Natural killer cell (primary cell): ENCODE data around the gene SLC1A4. TPM values are rescaled to one million over a fixed set of nuclear protein-coding genes. Genes with fewer than 3 reads are reported as not detected.

Experiments
- ATAC-seq, 3 donors: fragments of 150-1000 bp in 2 of 3; fragments of 200-7000 bp in 1 of 3; cut with Tn5 transposase; 1 replicate in 1 of 3; 2 replicates in 2 of 3; pipeline ENCODE4 v1.10.0; 2021; ENCODE audit warnings: mild to moderate bottlenecking in 2 of 3, moderate library complexity in 2 of 3
- DNase-seq, 2 donors: peaks; one replicate each; pipeline versions ENCODE4 v3.0.0 to v3.0.0-alpha.2; 2013 to 2021; ENCODE audit warnings: mixed read lengths in 1 of 2
- H3K27ac ChIP-seq: one replicate; pipeline ENCODE4 v1.5.1; 2013; ENCODE audit warnings: mild to moderate bottlenecking, low read length
- H3K27me3 ChIP-seq: one replicate; pipeline ENCODE4 v1.6.1; 2013; ENCODE audit warnings: low read length; ENCODE audit not compliant: control insufficient read depth, insufficient read depth
- H3K36me3 ChIP-seq: one replicate; pipeline ENCODE4 v1.6.1; 2013; ENCODE audit warnings: low read length; ENCODE audit not compliant: control insufficient read depth, insufficient read depth
- H3K4me1 ChIP-seq: one replicate; pipeline ENCODE4 v1.6.1; 2013; ENCODE audit warnings: low read length; ENCODE audit not compliant: control insufficient read depth, insufficient read depth
- H3K4me3 ChIP-seq: one replicate; pipeline ENCODE4 v1.5.1; 2013; ENCODE audit warnings: low read length
- H3K9me3 ChIP-seq: one replicate; pipeline ENCODE4 v1.6.1; 2013; ENCODE audit warnings: low read length; ENCODE audit not compliant: control insufficient read depth, insufficient read depth
- H3K27ac Mint-ChIP-seq, 2 donors: one replicate each; pipeline ENCODE4 v1.8.0; 2022; ENCODE audit warnings: mild to moderate bottlenecking in 2 of 2, mixed read lengths in 2 of 2, moderate library complexity in 1 of 2
- H3K27me3 Mint-ChIP-seq, 2 donors: one replicate each; pipeline ENCODE4 v1.8.0; 2022; ENCODE audit warnings: low read depth in 2 of 2, mixed read lengths in 2 of 2
- H3K36me3 Mint-ChIP-seq: one replicate; pipeline ENCODE4 v1.8.0; 2022; ENCODE audit warnings: mixed read lengths
- H3K4me1 Mint-ChIP-seq, 2 donors: one replicate each; pipeline ENCODE4 v1.8.0; 2022; ENCODE audit warnings: mixed read lengths in 2 of 2
- H3K4me3 Mint-ChIP-seq: one replicate; pipeline ENCODE4 v1.8.0; 2022; ENCODE audit warnings: mild to moderate bottlenecking, moderate library complexity, mixed read lengths
- H3K9me3 Mint-ChIP-seq, 2 donors: one replicate each; pipeline ENCODE4 v1.8.0; 2022; ENCODE audit warnings: mixed read lengths in 2 of 2
- CTCF ChIP-seq: fragments of 200-600 bp; IDR thresholded peaks from one replicate; pipeline ENCODE4 v1.8.0; 2022; ENCODE audit warnings: antibody characterized with exemption
- WGBS: methylation state at CpG from one replicate; pipeline ENCODE4 v1.1.7; 2013; ENCODE audit warnings: missing lambda C conversion rate; ENCODE audit not compliant: insufficient coverage; 5-methylcytosine and 5-hydroxymethylcytosine counted together
- intact Hi-C: fragments of 100-400 bp; cut with micrococcal nuclease; formaldehyde crosslinking; loops from one replicate; pipeline ENCODE4 v1.14.2; 2022
- total RNA-seq, 4 donors: library from RNA; stranded (reverse); fragments of 120-200 nt in 1 of 4; gene quantifications; one replicate each; pipeline versions ENCODE4 v1.2.3 to v1.2.4, GENCODE V29; 2013 to 2022

Gene SLC1A4
- total RNA-seq, 3 donors from 2014 or later (not counting 1 experiment from before 2014, with no cell fraction given): 3.9 to 13.8 (median 5.6) TPM

- WGBS: under 1% methylated on average over 99 of the region's 99 CpGs
- peak within 1 kb of the TSS; percentile 86 to 93 for H3K27ac Mint-ChIP-seq
- peak; percentile 59 to 95 for DNase-seq
- Histone ChIP-seq H3K27me3 (no peaks in the 10 kb centered on the region), H3K9me3 (no peaks in the 10 kb centered on the region), H3K27ac (peak within 1 kb of the TSS; percentile 68), H3K4me1 (peaks cover 35% of the 10 kb centered on the region), H3K4me3 (peak within 1 kb of the TSS; percentile 71), H3K36me3 (no peaks in the 10 kb centered on the region)
- peak; percentile 95 to 99 (median 95) for ATAC-seq
- H3K36me3 Mint-ChIP-seq: no peaks in the 10 kb centered on the region
- H3K4me1 Mint-ChIP-seq: peaks cover 30 to 36% of the 10 kb centered on the region in 2 donors
- peak within 1 kb of the TSS; percentile 97 for H3K4me3 Mint-ChIP-seq
- intact Hi-C loops: loop anchor here (2.0 to 10.0 kb wide), 3 partner anchors 74 to 412 kb away; partner anchors contain the start of gene RAB1A
- H3K27me3 Mint-ChIP-seq: no peaks in the 10 kb centered on the region
- TF ChIP-seq CTCF: no peak
- no peaks in the 10 kb centered on the region for H3K9me3 Mint-ChIP-seq
Observed at GRCh38 chr2:65056215-65057053, 67.2 kb downstream of the SLC1A4 start, which contains the start of gene CEP68. TSS of gene CEP68 (plus strand) at chr2:65056416. CDS start at chr2:65069445, 13,029 bp downstream.

GRCh38 chr2:65057054-65057375 is 67.8 kb downstream of the SLC1A4 start:
- no peaks in the 10 kb centered on the region for H3K36me3 Mint-ChIP-seq
- 8% methylated on average over 5 of the region's 5 CpGs for WGBS

DNA sequence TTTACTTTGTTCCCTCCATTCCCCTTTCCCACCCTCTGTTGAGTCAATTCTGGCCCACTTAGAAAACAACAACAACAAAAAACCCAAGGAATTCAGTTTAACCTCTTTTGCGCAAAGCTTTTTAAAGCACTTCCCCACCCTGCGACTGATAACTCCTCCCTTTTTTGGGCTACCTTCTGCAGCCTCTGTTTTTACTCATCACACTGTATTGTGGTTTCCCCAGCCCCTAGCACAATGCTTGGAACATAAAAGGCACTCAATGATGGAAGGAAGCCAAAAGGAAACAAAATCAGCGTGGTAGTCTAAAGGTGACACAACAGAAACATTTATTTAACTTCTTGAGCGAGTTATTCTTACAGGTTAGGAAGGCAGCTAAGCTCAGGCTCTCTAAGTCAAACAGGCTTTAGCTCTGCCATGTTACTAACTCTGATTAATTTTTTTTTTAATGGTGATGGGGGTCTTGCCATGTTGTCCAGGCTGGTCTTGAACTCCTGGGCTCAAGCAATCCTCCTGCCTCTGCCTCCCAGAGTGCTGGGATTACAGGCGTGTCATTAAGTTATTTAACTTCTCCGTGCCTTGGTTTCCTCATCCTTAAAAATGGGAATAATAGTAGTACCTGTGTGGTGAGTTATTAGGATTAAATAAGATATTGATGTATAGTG is 68.3 kb downstream of the SLC1A4 start:
- DNase-seq (peak in 1 of 2 donors; percentile 89), ATAC-seq (no peak)
- H3K9me3 ChIP-seq: no peaks in the 10 kb centered on the region
- no peaks in the 10 kb centered on the region for H3K27me3 Mint-ChIP-seq
- peaks cover 30 to 36% of the 10 kb centered on the region in 2 donors for H3K4me1 Mint-ChIP-seq
- intact Hi-C loops: loop anchor here (2.0 to 10.0 kb wide), 3 partner anchors 73 to 413 kb away; partner anchors contain the start of gene RAB1A
- H3K36me3 ChIP-seq: no peaks in the 10 kb centered on the region
- H3K27ac Mint-ChIP-seq: peak overlapping the region; percentile 40 to 84
- H3K4me1 ChIP-seq: peaks cover 35% of the 10 kb centered on the region
- no peak for TF ChIP-seq CTCF
- H3K4me3 Mint-ChIP-seq: peak overlapping the region; percentile 81
- H3K36me3 Mint-ChIP-seq: no peaks in the 10 kb centered on the region
- H3K4me3 ChIP-seq: peak overlapping the region; percentile 71
- WGBS: 34% methylated on average over 6 of the region's 6 CpGs
- H3K27me3 ChIP-seq: no peaks in the 10 kb centered on the region
- H3K9me3 Mint-ChIP-seq: no peaks in the 10 kb centered on the region
- H3K27ac ChIP-seq: peak overlapping the region; percentile 5

More at GRCh38 chr2:65057054-65057375, 67.8 kb downstream of the SLC1A4 start:
- no peaks in the 10 kb centered on the region for H3K9me3 ChIP-seq
- Mint-ChIP-seq H3K9me3 (no peaks in the 10 kb centered on the region), H3K4me1 (peaks cover 30 to 36% of the 10 kb centered on the region in 2 donors), H3K27me3 (no peaks in the 10 kb centered on the region), H3K4me3 (peak overlapping the region; percentile 81), H3K27ac (peak overlapping the region; percentile 40 to 84)
- H3K27me3 ChIP-seq: no peaks in the 10 kb centered on the region
- H3K27ac ChIP-seq: peak overlapping the region; percentile 5
- peaks cover 35% of the 10 kb centered on the region for H3K4me1 ChIP-seq
- TF ChIP-seq CTCF: no peak
- no peaks in the 10 kb centered on the region for H3K36me3 ChIP-seq
- no peak for ATAC-seq
- no peak for DNase-seq
- H3K4me3 ChIP-seq: peak overlapping the region; percentile 71
- intact Hi-C loops: loop anchor here (2.0 to 10.0 kb wide), 3 partner anchors 74 to 412 kb away; partner anchors contain the start of gene RAB1A
